NCI-H2196 treated with DMSO at 0.1 percent for 48 hours (cell line): Measurements from ENCODE around the gene MRGPRF.
"Not testable (repeated sequence)": the region's sequence is repeated elsewhere in the genome, so short reads cannot be mapped to it uniquely, and the experiment has no call there.

ENCODE experiments used
- DNase-seq: peaks from one replicate; lab custom pipeline; 2025; ENCODE audit not compliant: unreplicated experiment; lab: John Stamatoyannopoulos, UW

The MRGPRF gene

GRCh38 chr11:68989936-68990606 lies 23.0 kb downstream of the MRGPRF start:
- DNase-seq: no peak

- no peak for DNase-seq
These were observed 24.6 kb downstream of the MRGPRF start for GRCh38 chr11:68988491-68988890.

- no peak for DNase-seq
These were observed 25.8 kb downstream of the MRGPRF start for GRCh38 chr11:68987211-68987610.

GRCh38 chr11:68983801-68984200 lies 29.2 kb downstream of the MRGPRF start:
- DNase-seq: no peak

- no peak for DNase-seq
These were observed 30.9 kb downstream of the MRGPRF start for GRCh38 chr11:68982134-68982533.

- DNase-seq: no peak
These were observed 32.3 kb downstream of the MRGPRF start, which contains the start of gene MRGPRD for GRCh38 chr11:68980776-68981065. Gene MRGPRD (minus strand): TSS chr11:68980986. CDS start chr11:68980986, 0 bp downstream.

GRCh38 chr11:68979931-68980775 lies 32.9 kb downstream of the MRGPRF start:
- DNase-seq: no peak

GRCh38 chr11:68978931-68979594 lies 34.0 kb downstream of the MRGPRF start:
- DNase-seq: no peak

- DNase-seq: no peak
These were observed 34.5 kb downstream of the MRGPRF start for GRCh38 chr11:68978626-68978930.

- DNase-seq: no peak
These were observed 35.0 kb downstream of the MRGPRF start for GRCh38 chr11:68977781-68978625.

- DNase-seq: no peak
These were observed 36.5 kb downstream of the MRGPRF start for GRCh38 chr11:68976563-68976962.

GRCh38 chr11:68976095-68976494 lies 37.0 kb downstream of the MRGPRF start:
- no peak for DNase-seq

- no peak for DNase-seq
These were observed 38.4 kb downstream of the MRGPRF start for GRCh38 chr11:68974421-68975194.

GRCh38 chr11:68973706-68974105 lies 39.3 kb downstream of the MRGPRF start:
- DNase-seq: not testable (repeated sequence)

- no peak for DNase-seq
These were observed 39.8 kb downstream of the MRGPRF start for GRCh38 chr11:68973219-68973618.

GRCh38 chr11:68970921-68971636 lies 42.0 kb downstream of the MRGPRF start:
- DNase-seq: no peak

GRCh38 chr11:68969386-68969785 lies 43.7 kb downstream of the MRGPRF start:
- DNase-seq: no peak

- DNase-seq: no peak
These were observed 44.5 kb downstream of the MRGPRF start for GRCh38 chr11:68968306-68969250.
